MM.1S (cell line): ENCODE measurements around the gene TSPO2.

Source experiments
- DNase-seq: peaks from one replicate; pipeline ENCODE4 v3.0.0-alpha.2; 2015
- H2AFZ ChIP-seq: fragments of 300-600 bp; sonication (generic); 2 replicates; pipeline ENCODE4 v1.6.0; 2016; ENCODE audit warnings: antibody characterized with exemption, low read length
- H3F3A ChIP-seq: fragments of 300-600 bp; sonication (generic); 2 replicates; pipeline ENCODE4 v1.6.1; 2016; ENCODE audit warnings: mild to moderate bottlenecking, antibody characterized with exemption, low read length, moderate library complexity, mixed read lengths; ENCODE audit not compliant: insufficient read depth
- H3K27ac ChIP-seq: fragments of 300-600 bp; sonication (generic); 2 replicates; pipeline ENCODE4 v1.5.1; 2016; ENCODE audit warnings: mild to moderate bottlenecking, low read length
- H3K27me3 ChIP-seq: fragments of 300-600 bp; sonication (generic); replicated peaks from 2 replicates; pipeline ENCODE4 v1.6.0; 2016; ENCODE audit warnings: low read length; ENCODE audit not compliant: insufficient read depth
- H3K36me3 ChIP-seq: fragments of 300-600 bp; sonication (generic); replicated peaks from 2 replicates; pipeline ENCODE4 v1.6.1; 2016; ENCODE audit warnings: mild to moderate bottlenecking, low read length, mixed read lengths; ENCODE audit not compliant: insufficient read depth
- H3K4me1 ChIP-seq: fragments of 300-600 bp; sonication (generic); 2 replicates; pipeline ENCODE4 v1.6.1; 2016; ENCODE audit warnings: low read length, mixed read lengths
- H3K4me2 ChIP-seq: fragments of 300-600 bp; sonication (generic); 2 replicates; pipeline ENCODE4 v1.6.0; 2016; ENCODE audit warnings: low read depth, low read length
- H3K4me3 ChIP-seq: fragments of 300-600 bp; sonication (generic); 2 replicates; pipeline ENCODE4 v1.5.1; 2016; ENCODE audit warnings: low read length, mixed read lengths
- H3K79me2 ChIP-seq: fragments of 300-600 bp; sonication (generic); 2 replicates; pipeline ENCODE4 v1.6.1; 2016; ENCODE audit warnings: mixed run types, low read length, mixed read lengths
- H3K9ac ChIP-seq: fragments of 300-600 bp; sonication (generic); 2 replicates; pipeline ENCODE4 v1.6.1; 2016; ENCODE audit warnings: low read length, mixed read lengths
- H3K9me2 ChIP-seq: fragments of 300-600 bp; sonication (generic); replicated peaks from 2 replicates; pipeline ENCODE4 v1.6.1; 2016; ENCODE audit warnings: mild to moderate bottlenecking, low read length, mixed read lengths; ENCODE audit not compliant: insufficient read depth
- H3K9me3 ChIP-seq: fragments of 300-600 bp; sonication (generic); replicated peaks from 2 replicates; pipeline ENCODE4 v1.6.1; 2016; ENCODE audit warnings: mild to moderate bottlenecking, low read length, mixed read lengths; ENCODE audit not compliant: insufficient read depth
- H4K20me1 ChIP-seq: fragments of 300-600 bp; sonication (generic); 2 replicates; pipeline ENCODE4 v1.6.1; 2016; ENCODE audit warnings: mild to moderate bottlenecking, low read length, moderate library complexity, mixed read lengths; ENCODE audit not compliant: insufficient read depth
- CTCF ChIP-seq: fragments of 300-600 bp; sonication (generic); IDR thresholded peaks from 2 replicates; pipeline ENCODE4 v1.5.1; 2016; ENCODE audit warnings: antibody characterized with exemption, low read length, mixed read lengths
- EZH2 ChIP-seq: fragments of 300-600 bp; sonication (generic); optimal IDR thresholded peaks from 2 replicates; pipeline ENCODE3; 2017; ENCODE audit warnings: low read depth, mild to moderate bottlenecking, antibody characterized with exemption, low read length, mixed read lengths
- EZH2phosphoT487 ChIP-seq: fragments of 300-600 bp; sonication (generic); IDR thresholded peaks from 2 replicates; pipeline ENCODE4 v1.6.1; 2018; ENCODE audit warnings: antibody characterized with exemption, low read length

Gene TSPO2

GRCh38 chr6:41042226-41043055 is at the start of gene TSPO2:
TSPO2 (plus strand) TSS chr6:41042467; CDS start chr6:41042986, 519 bp downstream.
- no peaks in the 10 kb centered on the region for H3K79me2 ChIP-seq
- no peak within 1 kb of the TSS for H3K4me2 ChIP-seq
- no peaks in the 10 kb centered on the region for H3K27me3 ChIP-seq
- H3K9me3 ChIP-seq = no peaks in the 10 kb centered on the region
- H3K27ac ChIP-seq = no peak within 1 kb of the TSS
- no peaks in the 10 kb centered on the region for H4K20me1 ChIP-seq
- no peak for DNase-seq
- H3K36me3 ChIP-seq = no peaks in the 10 kb centered on the region
- no peak within 1 kb of the TSS for H3K4me3 ChIP-seq
- no peaks in the 10 kb centered on the region for H3K4me1 ChIP-seq
- TF ChIP-seq CTCF = no peak
- TF ChIP-seq EZH2phosphoT487 = no peak
- no peak for TF ChIP-seq EZH2
- H3K9me2 ChIP-seq = no peaks in the 10 kb centered on the region
- no peak within 1 kb of the TSS for H3K9ac ChIP-seq
- no peak within 1 kb of the TSS for H2AFZ ChIP-seq
- H3F3A ChIP-seq = no peaks in the 10 kb centered on the region

- Histone ChIP-seq H3K4me3 (no peak overlapping the region), H3K79me2 (no peaks in the 10 kb centered on the region), H3K4me1 (no peaks in the 10 kb centered on the region), H3K9me2 (no peaks in the 10 kb centered on the region), H3K9ac (no peak overlapping the region), H3K27me3 (no peaks in the 10 kb centered on the region), H3F3A (no peaks in the 10 kb centered on the region), H2AFZ (no peak overlapping the region), H3K27ac (no peak overlapping the region), H3K36me3 (no peaks in the 10 kb centered on the region), H3K4me2 (no peak overlapping the region), H4K20me1 (no peaks in the 10 kb centered on the region), H3K9me3 (no peaks in the 10 kb centered on the region)
- TF ChIP-seq EZH2phosphoT487 = no peak
- no peak for TF ChIP-seq EZH2
- TF ChIP-seq CTCF = no peak
- no peak for DNase-seq
Measured at GRCh38 chr6:40992746-40993145, 49.5 kb upstream of the TSPO2 start.

GRCh38 chr6:40996591-40997233 is 45.6 kb upstream of the TSPO2 start:
- Histone ChIP-seq H3K4me3 (no peak overlapping the region), H2AFZ (no peak overlapping the region), H3F3A (no peaks in the 10 kb centered on the region), H3K36me3 (no peaks in the 10 kb centered on the region), H3K27me3 (no peaks in the 10 kb centered on the region), H3K4me1 (no peaks in the 10 kb centered on the region), H3K27ac (no peak overlapping the region), H4K20me1 (no peaks in the 10 kb centered on the region), H3K4me2 (no peak overlapping the region), H3K9me2 (no peaks in the 10 kb centered on the region), H3K9me3 (no peaks in the 10 kb centered on the region), H3K79me2 (no peaks in the 10 kb centered on the region), H3K9ac (no peak overlapping the region)
- TF ChIP-seq CTCF (no peak), EZH2phosphoT487 (no peak), EZH2 (no peak)
- no peak for DNase-seq
